A549 (cell line): ENCODE results near the gene KPNA5. TPM values are rescaled to one million over a fixed set of nuclear protein-coding genes. Genes with fewer than 3 reads are reported as not detected.

Source experiments
- ATAC-seq, 2 experiments: fragments of 200-7000 bp in 1 of 2; fragments of >200 bp in 1 of 2; cut with Nextera tagmentation in 1 of 2; cut with Tn5 transposase in 1 of 2; 3 replicates each; pipeline versions ENCODE4 v1.8.0 to v1.9.1; 2018 to 2020; ENCODE audit warnings: mild to moderate bottlenecking in 1 of 2, moderate library complexity in 1 of 2
- CTCF ChIA-PET: fragments of 300-600 bp; sonication (Branson Sonifier 250); formaldehyde crosslinking; extraction: SDS; loops from one replicate; lab custom pipeline; 2021; ENCODE audit warnings: antibody characterized with exemption, inconsistent platforms; lab: Yijun Ruan, JAX
- POLR2A ChIA-PET: fragments of 350-600 bp; formaldehyde crosslinking; extraction: SDS; loops from one replicate; lab custom pipeline; 2021; ENCODE audit warnings: antibody characterized with exemption, inconsistent platforms; lab: Yijun Ruan, JAX
- DNase-seq, 2 experiments: peaks; one replicate each; pipeline versions ENCODE4 v3.0.0 to v3.0.0-alpha.2; 2011 to 2016; ENCODE audit warnings: low read depth in 1 of 2, low spot score in 1 of 2
- FAIRE-seq: peaks from 2 replicates; lab custom pipeline; 2011; peaks lifted over from hg19 to GRCh38; lab: Jason Lieb, UNC
- H3K27ac ChIP-seq, 2 experiments: fragments of >200 bp; sonication (Bioruptor Twin); formaldehyde crosslinking; 3 replicates each; pipeline ENCODE4 v1.5.1; 2016 to 2017
- H3K4me1 ChIP-seq: fragments of >200 bp; sonication (Bioruptor Twin); formaldehyde crosslinking; 3 replicates; pipeline ENCODE4 v1.6.1; 2016
- H3K4me2 ChIP-seq: fragments of >200 bp; sonication (Bioruptor Twin); formaldehyde crosslinking; 3 replicates; pipeline ENCODE4 v1.6.1; 2016
- H3K4me3 ChIP-seq: fragments of >200 bp; sonication (Bioruptor Twin); formaldehyde crosslinking; 3 replicates; pipeline ENCODE4 v1.5.1; 2016
- H3K9me3 ChIP-seq: fragments of >200 bp; sonication (Bioruptor Twin); formaldehyde crosslinking; 3 replicates; pipeline ENCODE4 v1.6.1; 2016
- ATOH8 ChIP-seq: fragments of 250-450 bp; sonication (Bioruptor Pico); IDR thresholded peaks from 2 replicates; pipeline ENCODE4 v1.5.0; 2020; ENCODE audit warnings: low read depth, mild to moderate bottlenecking, moderate library complexity
- CBX2 ChIP-seq: fragments of 200-600 bp; sonication (generic); IDR thresholded peaks from 2 replicates; pipeline ENCODE4 v1.6.1; 2016; ENCODE audit warnings: low read depth, mild to moderate bottlenecking, borderline replicate concordance
- CBX8 ChIP-seq: fragments of 200-600 bp; sonication (generic); IDR thresholded peaks from 2 replicates; pipeline ENCODE4 v1.6.1; 2016
- CEBPB ChIP-seq, 2 experiments: fragments of >200 bp in 1 of 2; sonication (Bioruptor Twin) in 1 of 2; formaldehyde crosslinking in 1 of 2; IDR thresholded peaks; 2 replicates each; pipeline ENCODE4 v1.6.1; 2012 to 2016
- EHF ChIP-seq: fragments of 250-450 bp; sonication (Bioruptor Pico); IDR thresholded peaks from 2 replicates; pipeline ENCODE4 v1.5.0; 2020; ENCODE audit warnings: mild to moderate bottlenecking
- ELK1 ChIP-seq: fragments of 150-350 bp; IDR thresholded peaks from 2 replicates; pipeline ENCODE4 v1.6.1; 2014; ENCODE audit warnings: low read depth, mild to moderate bottlenecking, low read length
- FOSL2 ChIP-seq, 2 experiments: fragments of 450-650 bp in 1 of 2; fragments of >200 bp in 1 of 2; sonication (Bioruptor Twin) in 1 of 2; formaldehyde crosslinking; IDR thresholded peaks; 2 replicates each; pipeline versions ENCODE4 v1.5.0 to v1.6.1; 2016 to 2020; ENCODE audit warnings: mild to moderate bottlenecking in 1 of 2, moderate library complexity in 1 of 2
- GATA3 ChIP-seq: IDR thresholded peaks from 2 replicates; pipeline ENCODE4 v1.6.1; 2012; ENCODE audit warnings: borderline replicate concordance
- HEYL ChIP-seq: fragments of 250-450 bp; sonication (Bioruptor Pico); IDR thresholded peaks from 2 replicates; pipeline ENCODE4 v1.8.0; 2021; ENCODE audit warnings: mild to moderate bottlenecking, moderate library complexity
- HMGXB4 ChIP-seq: fragments of 250-450 bp; sonication (Bioruptor Pico); IDR thresholded peaks from 2 replicates; pipeline ENCODE4 v1.5.0; 2021; ENCODE audit warnings: mild to moderate bottlenecking, moderate library complexity, borderline replicate concordance
- HOXA7 ChIP-seq: fragments of 250-450 bp; sonication (Bioruptor Pico); IDR thresholded peaks from 2 replicates; pipeline ENCODE4 v1.5.0; 2020; ENCODE audit warnings: mild to moderate bottlenecking, moderate library complexity
- JUN ChIP-seq, 2 experiments: fragments of >200 bp; sonication (Bioruptor Twin); formaldehyde crosslinking; IDR thresholded peaks; 2 replicates in 1 of 2; 3 replicates in 1 of 2; pipeline ENCODE4 v1.6.1; 2016 to 2017
- JUNB ChIP-seq: fragments of >200 bp; sonication (Bioruptor Twin); formaldehyde crosslinking; IDR thresholded peaks from 2 replicates; pipeline ENCODE4 v1.6.1; 2016
- KDM5A ChIP-seq: fragments of 200-600 bp; sonication (generic); IDR thresholded peaks from 2 replicates; pipeline ENCODE4 v1.6.1; 2016; ENCODE audit warnings: antibody characterized with exemption, mild to moderate bottlenecking
- MAX ChIP-seq: IDR thresholded peaks from 2 replicates; pipeline ENCODE4 v1.6.1; 2012
- PBX3 ChIP-seq: IDR thresholded peaks from 2 replicates; pipeline ENCODE4 v1.6.1; 2012
- POLR2AphosphoS2 ChIP-seq: conservative IDR thresholded peaks from 2 replicates; pipeline ENCODE4 v1.6.1; 2012; ENCODE audit warnings: low read length, improper control_type of control experiment, inconsistent platforms
- RFX5 ChIP-seq: fragments of 450-650 bp; IDR thresholded peaks from 2 replicates; pipeline ENCODE4 v1.7.1; 2014; ENCODE audit warnings: antibody characterized with exemption, mild to moderate bottlenecking, moderate library complexity
- SREBF2 ChIP-seq: fragments of 450-650 bp; IDR thresholded peaks from 2 replicates; pipeline ENCODE4 v1.6.1; 2014; ENCODE audit warnings: mild to moderate bottlenecking, moderate library complexity
- USF2 ChIP-seq: fragments of 450-650 bp; IDR thresholded peaks from 2 replicates; pipeline ENCODE4 v1.6.1; 2014; ENCODE audit warnings: antibody characterized with exemption
- ZSCAN20 ChIP-seq: fragments of 250-450 bp; sonication (Bioruptor Pico); IDR thresholded peaks from 2 replicates; pipeline ENCODE4 v1.8.0; 2022; ENCODE audit warnings: mild to moderate bottlenecking, moderate library complexity
- WGBS: methylation state at CpG from one replicate; pipeline ENCODE4 v1.1.6; 2017; ENCODE audit errors: missing lambda C conversion rate; 5-methylcytosine and 5-hydroxymethylcytosine counted together
- polyA plus RNA-seq, 4 experiments: library from polyadenylated mRNA; depleted of rRNA in 3 of 4; stranded (reverse); fragments of >200 nt; fragmentation: RNase III in 1 of 4; extraction: RNeasy Plus Mini Kit Qiagen cat#74134 plus additional on column Dnase treatment in 1 of 4; gene quantifications; 2 replicates in 3 of 4; 3 replicates in 1 of 4; pipeline ENCODE4 v1.2.3, GENCODE V29; 2011 to 2017

KPNA5 gene
- polyA plus RNA-seq, 2 of the 4 experiments (the other 2 are of a cell fraction), result 2.2 to 4.5 TPM

- Histone ChIP-seq H3K4me1 (no peaks in the 10 kb centered on the region), H3K4me2 (no peak overlapping the region), H3K4me3 (no peak overlapping the region), H3K27ac (no peak overlapping the region), H3K9me3 (no peaks in the 10 kb centered on the region)
- 100% methylated on average over 2 of the region's 2 CpGs for WGBS
- ChIA-PET CTCF (no interaction called here), POLR2A (no interaction called here)
- TF ChIP-seq RFX5 (no peak), CEBPB (IDR thresholded peaks at IDR 0.05) (peak in 1 of 2 experiments; percentile 35; a peak in 1 of 4 replicates)
- no peak for ATAC-seq
- no peak for FAIRE-seq
- no peak for DNase-seq
These were observed 33.8 kb downstream of the KPNA5 start for GRCh38 chr6:116714761-116715160.

GRCh38 chr6:116726947-116727346, 45.9 kb downstream of the KPNA5 start:
- CTCF ChIA-PET, result no interaction called here
- POLR2A ChIA-PET, result no interaction called here
- Histone ChIP-seq H3K9me3 (no peaks in the 10 kb centered on the region), H3K4me2 (no peak overlapping the region), H3K27ac (no peak overlapping the region), H3K4me3 (no peak overlapping the region), H3K4me1 (no peaks in the 10 kb centered on the region)
- no peak for FAIRE-seq
- ATAC-seq, result no peak
- TF ChIP-seq ATOH8 (CRISPR knock-in tag), result no peak
- no peak for TF ChIP-seq PBX3
- no peak for TF ChIP-seq ELK1
- no peak for TF ChIP-seq ZSCAN20 (CRISPR knock-in tag)
- TF ChIP-seq KDM5A, result no peak
- no peak for TF ChIP-seq EHF (CRISPR knock-in tag)
- TF ChIP-seq JUNB, result no peak
- TF ChIP-seq HOXA7 (CRISPR knock-in tag), result no peak
- TF ChIP-seq CBX2, result no peak
- no peak for TF ChIP-seq SREBF2
- no peak for TF ChIP-seq CBX8
- no peak for TF ChIP-seq GATA3
- TF ChIP-seq POLR2AphosphoS2, result no peak
- TF ChIP-seq JUN (IDR thresholded peaks at IDR 0.05), result no peak
- DNase-seq, result no peak

GRCh38 chr6:116730513-116730912, 49.5 kb downstream of the KPNA5 start:
- DNase-seq (no peak), FAIRE-seq (no peak), ATAC-seq (no peak)
- H3K4me1 ChIP-seq, result no peaks in the 10 kb centered on the region
- H3K4me2 ChIP-seq, result no peak overlapping the region
- H3K4me3 ChIP-seq, result no peak overlapping the region
- ChIA-PET CTCF (no interaction called here), POLR2A (no interaction called here)
- no peaks in the 10 kb centered on the region for H3K9me3 ChIP-seq
- H3K27ac ChIP-seq, result no peak overlapping the region
- TF ChIP-seq HEYL (CRISPR knock-in tag), result no peak
- no peak for TF ChIP-seq JUN (IDR thresholded peaks at IDR 0.05)
- TF ChIP-seq HMGXB4, result no peak
- TF ChIP-seq FOSL2 (IDR thresholded peaks at IDR 0.05), result no peak
- TF ChIP-seq FOSL2 (CRISPR knock-in tag; IDR thresholded peaks at IDR 0.05), result no peak
- TF ChIP-seq CBX8, result no peak
- no peak for TF ChIP-seq USF2
- TF ChIP-seq MAX, result no peak
